Keratinocyte (primary cell): ENCODE results near the gene TMEM50B. TPM values are rescaled to one million over a fixed set of nuclear protein-coding genes. Genes with fewer than 3 reads are reported as not detected.

Experiments used
- DNase-seq: peaks from one replicate; pipeline ENCODE4 v3.0.0-alpha.2; 2011; ENCODE audit warnings: low read depth, missing footprints, low spot score
- FAIRE-seq: peaks from 2 replicates; lab custom pipeline; 2011; peaks lifted over from hg19 to GRCh38; lab: Jason Lieb, UNC
- H2AFZ ChIP-seq: 2 replicates; pipeline ENCODE4 v1.6.0; 2012; ENCODE audit warnings: low read length, control low read depth, inconsistent platforms; ENCODE audit not compliant: control insufficient read depth
- H3K27ac ChIP-seq: 2 replicates; pipeline ENCODE4 v1.5.1; 2011; ENCODE audit warnings: low read length; ENCODE audit not compliant: control insufficient read depth, insufficient read depth
- H3K27me3 ChIP-seq: 3 replicates; pipeline ENCODE4 v1.6.0; 2011; ENCODE audit warnings: low read length; ENCODE audit not compliant: control insufficient read depth, insufficient read depth; ENCODE audit errors: extremely low read depth
- H3K36me3 ChIP-seq, 2 experiments: 2 replicates in 1 of 2; 3 replicates in 1 of 2; pipeline ENCODE4 v1.5.1; 2011; ENCODE audit warnings: low read length in 2 of 2, mild to moderate bottlenecking in 1 of 2; ENCODE audit not compliant: control insufficient read depth in 2 of 2, insufficient read depth in 2 of 2; ENCODE audit errors: extremely low read depth in 1 of 2
- H3K4me1 ChIP-seq: 3 replicates; pipeline ENCODE4 v1.5.1; 2011; ENCODE audit warnings: low read length; ENCODE audit not compliant: control insufficient read depth, insufficient read depth; ENCODE audit errors: extremely low read depth
- H3K4me2 ChIP-seq: 3 replicates; pipeline ENCODE4 v1.6.0; 2011; ENCODE audit warnings: low read depth, low read length; ENCODE audit not compliant: control insufficient read depth, insufficient read depth; ENCODE audit errors: extremely low read depth
- H3K4me3 ChIP-seq, 3 experiments: fragments of 200-600 bp in 1 of 3; sonication (generic) in 1 of 3; 2 replicates in 2 of 3; 3 replicates in 1 of 3; pipeline ENCODE4 v1.5.1; 2011 to 2016; ENCODE audit warnings: low read length in 3 of 3, mild to moderate bottlenecking in 3 of 3, control low read depth in 2 of 3, inconsistent platforms in 1 of 3, low read depth in 1 of 3, mixed read lengths in 1 of 3, mixed run types in 1 of 3, moderate library complexity in 1 of 3; ENCODE audit not compliant: control insufficient read depth in 2 of 3, insufficient read depth in 2 of 3; ENCODE audit errors: extremely low read depth in 1 of 3
- H3K79me2 ChIP-seq: 2 replicates; pipeline ENCODE4 v1.6.0; 2012; ENCODE audit warnings: low read length; ENCODE audit not compliant: control insufficient read depth, insufficient read depth
- H3K9ac ChIP-seq: 3 replicates; pipeline ENCODE4 v1.6.0; 2011; ENCODE audit warnings: low read length; ENCODE audit not compliant: control insufficient read depth, insufficient read depth; ENCODE audit errors: extremely low read depth
- H3K9me1 ChIP-seq: 3 replicates; pipeline ENCODE4 v1.6.0; 2011; ENCODE audit warnings: low read length; ENCODE audit not compliant: control insufficient read depth, insufficient read depth; ENCODE audit errors: extremely low read depth
- H3K9me3 ChIP-seq: 2 replicates; pipeline ENCODE4 v1.5.1; 2012; ENCODE audit warnings: low read depth, low read length; ENCODE audit not compliant: control insufficient read depth
- H4K20me1 ChIP-seq: 3 replicates; pipeline ENCODE4 v1.6.0; 2011; ENCODE audit warnings: low read length; ENCODE audit not compliant: control insufficient read depth, insufficient read depth; ENCODE audit errors: extremely low read depth
- CTCF ChIP-seq, 3 experiments: IDR thresholded peaks in 1 of 3; conservative IDR thresholded peaks in 1 of 3; optimal IDR thresholded peaks in 1 of 3; 2 replicates in 2 of 3; 3 replicates in 1 of 3; pipeline versions ENCODE3 to v1.5.1; 2011; ENCODE audit warnings: low read length in 3 of 3, mild to moderate bottlenecking in 3 of 3, moderate library complexity in 2 of 3, control low read depth in 1 of 3, inconsistent platforms in 1 of 3; ENCODE audit not compliant: insufficient read depth in 2 of 3; ENCODE audit errors: extremely low read depth in 1 of 3
- EZH2 ChIP-seq: IDR thresholded peaks from one replicate; pipeline ENCODE4 v1.6.1; 2012; ENCODE audit warnings: inconsistent platforms, mild to moderate bottlenecking, low read length, moderate library complexity
- dilution Hi-C: fragments of 300-500 bp; cut with MboI; formaldehyde crosslinking; loops from one replicate; pipeline ENCODE4 v1.7.0; 2020; ENCODE audit warnings: low sequenced_read_pairs; ENCODE audit not compliant: extremely low pct_ligation_motif_present
- polyA plus RNA-seq, 5 experiments: library from polyadenylated mRNA; depleted of rRNA in 3 of 5; stranded (reverse) in 3 of 5; stranded (forward) in 1 of 5; unstranded in 1 of 5; fragments of >200 nt; gene quantifications; 1 replicate in 1 of 5; 2 replicates in 3 of 5; 3 replicates in 1 of 5; pipeline versions ENCODE4 v1.2.1 to v1.2.3, GENCODE V29; 2011 to 2012; ENCODE audit warnings: missing spikeins in 2 of 5, low read depth in 1 of 5, low replicate concordance in 1 of 5

Gene TMEM50B
- polyA plus RNA-seq, 1 donor (not counting 4 experiments of a cell fraction or from before 2014, with no cell fraction given), result 39.7 TPM

GRCh38 chr21:33461538-33462250, 18.1 kb downstream of the TMEM50B start:
- TF ChIP-seq CTCF (optimal IDR thresholded peaks at IDR 0.05 in 1 of 3, IDR thresholded peaks at IDR 0.05 in 1 of 3, conservative IDR thresholded peaks at IDR 0.05 in 1 of 3; ENCODE audit: extremely low read depth in 1 of 3, insufficient read depth in 2 of 3, low read length in 3 of 3), result no peak
- TF ChIP-seq EZH2, result no peak
- Histone ChIP-seq H3K9me1 (no peaks in the 10 kb centered on the region), H3K4me3 (no peak overlapping the region), H3K27ac (no peak overlapping the region), H2AFZ (no peak overlapping the region), H3K9me3 (no peaks in the 10 kb centered on the region), H3K27me3 (no peaks in the 10 kb centered on the region), H3K36me3 (peaks cover 2 to 4% of the 10 kb centered on the region in 2 experiments), H3K4me1 (no peaks in the 10 kb centered on the region), H3K79me2 (no peaks in the 10 kb centered on the region), H3K9ac (no peak overlapping the region), H4K20me1 (no peaks in the 10 kb centered on the region), H3K4me2 (no peak overlapping the region)
- FAIRE-seq, result no peak
- DNase-seq, result no peak
- dilution Hi-C loops, result no loop called here

GRCh38 chr21:33458861-33459260, 20.9 kb downstream of the TMEM50B start:
- Histone ChIP-seq H3K79me2 (no peaks in the 10 kb centered on the region), H3K4me2 (no peak overlapping the region), H3K4me1 (no peaks in the 10 kb centered on the region), H3K4me3 (no peak overlapping the region), H3K36me3 (peaks cover 0 to 6% of the 10 kb centered on the region in 2 experiments), H4K20me1 (no peaks in the 10 kb centered on the region), H3K9me3 (no peaks in the 10 kb centered on the region), H3K27ac (no peak overlapping the region), H3K27me3 (no peaks in the 10 kb centered on the region), H2AFZ (no peak overlapping the region), H3K9ac (no peak overlapping the region), H3K9me1 (no peaks in the 10 kb centered on the region)
- TF ChIP-seq CTCF (optimal IDR thresholded peaks at IDR 0.05 in 1 of 3, IDR thresholded peaks at IDR 0.05 in 1 of 3, conservative IDR thresholded peaks at IDR 0.05 in 1 of 3; ENCODE audit: extremely low read depth in 1 of 3, insufficient read depth in 2 of 3, low read length in 3 of 3) (no peak), EZH2 (no peak)
- no peak for FAIRE-seq
- dilution Hi-C loops, result no loop called here
- DNase-seq, result no peak
